Measurements from ENCODE around the gene CACNA2D2. TPM values are rescaled to one million over a fixed set of nuclear protein-coding genes. Genes with fewer than 3 reads are reported as not detected.

Gene CACNA2D2
- total and polyA plus RNA-seq, 2 donors (not counting 1 experiment from before 2014, with no cell fraction given): 0.06 TPM; not detected in 1

- Histone ChIP-seq H4K20me1 (ENCODE audit: control insufficient read depth, extremely low read depth, insufficient read depth, low read length) (no peaks in the 10 kb centered on the region), H3K27ac (ENCODE audit: insufficient read depth, low read length) (no peak overlapping the region), H3K4me3 (replicated peaks in 1 of 4; ENCODE audit: control extremely low read depth in 1 of 4, insufficient read depth in 1 of 4, low read depth in 3 of 4, low read length in 4 of 4) (no peak overlapping the region), H3K9me3 (ENCODE audit: control insufficient read depth, insufficient read depth, low read depth, low read length) (no peaks in the 10 kb centered on the region), H3K4me2 (ENCODE audit: extremely low read depth, insufficient read depth, low read length) (no peak overlapping the region), H3K9ac (ENCODE audit: insufficient read depth, low read length) (no peak overlapping the region), H3K27me3 (ENCODE audit: control insufficient read depth, insufficient read depth, low read length) (peaks cover 3% of the 10 kb centered on the region), H3K36me3 (ENCODE audit: control insufficient read depth, insufficient read depth, low read length) (no peaks in the 10 kb centered on the region), H3K4me1 (ENCODE audit: control insufficient read depth, extremely low read depth, insufficient read depth, low read length) (no peaks in the 10 kb centered on the region), H3K79me2 (ENCODE audit: control insufficient read depth, insufficient read depth, low read length) (no peaks in the 10 kb centered on the region), H2AFZ (ENCODE audit: low read length) (no peak overlapping the region)
- DNase-seq (ENCODE audit: low read depth in 2 of 2): no peak
- TF ChIP-seq EZH2 (IDR thresholded peaks at IDR 0.05; ENCODE audit: low read length, missing control alignments): no peak
- TF ChIP-seq CTCF (conservative IDR thresholded peaks at IDR 0.05 in 1 of 2, IDR thresholded peaks at IDR 0.05 in 1 of 2; ENCODE audit: low read depth in 1 of 2, low read length in 2 of 2): no peak
Observed at GRCh38 chr3:50464569-50464968, 38.9 kb downstream of the CACNA2D2 start.

GRCh38 chr3:50459785-50460184 lies 43.6 kb downstream of the CACNA2D2 start:
- no peak for TF ChIP-seq EZH2 (IDR thresholded peaks at IDR 0.05; ENCODE audit: low read length, missing control alignments)
- TF ChIP-seq CTCF (conservative IDR thresholded peaks at IDR 0.05 in 1 of 2, IDR thresholded peaks at IDR 0.05 in 1 of 2; ENCODE audit: low read depth in 1 of 2, low read length in 2 of 2): no peak
- no peak overlapping the region for H3K4me2 ChIP-seq (ENCODE audit: extremely low read depth, insufficient read depth, low read length)
- H4K20me1 ChIP-seq (ENCODE audit: control insufficient read depth, extremely low read depth, insufficient read depth, low read length): no peaks in the 10 kb centered on the region
- no peak overlapping the region for H2AFZ ChIP-seq (ENCODE audit: low read length)
- no peaks in the 10 kb centered on the region for H3K36me3 ChIP-seq (ENCODE audit: control insufficient read depth, insufficient read depth, low read length)
- H3K27me3 ChIP-seq (ENCODE audit: control insufficient read depth, insufficient read depth, low read length): peaks cover 12% of the 10 kb centered on the region
- H3K9me3 ChIP-seq (ENCODE audit: control insufficient read depth, insufficient read depth, low read depth, low read length): no peaks in the 10 kb centered on the region
- no peak overlapping the region for H3K4me3 ChIP-seq (replicated peaks in 1 of 4; ENCODE audit: control extremely low read depth in 1 of 4, insufficient read depth in 1 of 4, low read depth in 3 of 4, low read length in 4 of 4)
- no peak overlapping the region for H3K27ac ChIP-seq (ENCODE audit: insufficient read depth, low read length)
- no peak for DNase-seq (ENCODE audit: low read depth in 2 of 2)
- no peaks in the 10 kb centered on the region for H3K79me2 ChIP-seq (ENCODE audit: control insufficient read depth, insufficient read depth, low read length)
- no peaks in the 10 kb centered on the region for H3K4me1 ChIP-seq (ENCODE audit: control insufficient read depth, extremely low read depth, insufficient read depth, low read length)
- H3K9ac ChIP-seq (ENCODE audit: insufficient read depth, low read length): no peak overlapping the region

GRCh38 chr3:50457988-50458387 lies 45.4 kb downstream of the CACNA2D2 start:
- Histone ChIP-seq H3K9me3 (ENCODE audit: control insufficient read depth, insufficient read depth, low read depth, low read length) (no peaks in the 10 kb centered on the region), H4K20me1 (ENCODE audit: control insufficient read depth, extremely low read depth, insufficient read depth, low read length) (no peaks in the 10 kb centered on the region), H3K4me1 (ENCODE audit: control insufficient read depth, extremely low read depth, insufficient read depth, low read length) (no peaks in the 10 kb centered on the region), H3K4me3 (replicated peaks in 1 of 4; ENCODE audit: control extremely low read depth in 1 of 4, insufficient read depth in 1 of 4, low read depth in 3 of 4, low read length in 4 of 4) (no peak overlapping the region), H2AFZ (ENCODE audit: low read length) (no peak overlapping the region), H3K27me3 (ENCODE audit: control insufficient read depth, insufficient read depth, low read length) (peaks cover 9% of the 10 kb centered on the region), H3K79me2 (ENCODE audit: control insufficient read depth, insufficient read depth, low read length) (no peaks in the 10 kb centered on the region), H3K9ac (ENCODE audit: insufficient read depth, low read length) (no peak overlapping the region), H3K4me2 (ENCODE audit: extremely low read depth, insufficient read depth, low read length) (no peak overlapping the region), H3K27ac (ENCODE audit: insufficient read depth, low read length) (no peak overlapping the region), H3K36me3 (ENCODE audit: control insufficient read depth, insufficient read depth, low read length) (no peaks in the 10 kb centered on the region)
- DNase-seq (ENCODE audit: low read depth in 2 of 2): no peak
- TF ChIP-seq EZH2 (IDR thresholded peaks at IDR 0.05; ENCODE audit: low read length, missing control alignments) (no peak), CTCF (conservative IDR thresholded peaks at IDR 0.05 in 1 of 2, IDR thresholded peaks at IDR 0.05 in 1 of 2; ENCODE audit: low read depth in 1 of 2, low read length in 2 of 2) (no peak)

All from fibroblast of lung (primary cell).